ENCODE measurements around the gene PRR29.

The PRR29 gene

DNA sequence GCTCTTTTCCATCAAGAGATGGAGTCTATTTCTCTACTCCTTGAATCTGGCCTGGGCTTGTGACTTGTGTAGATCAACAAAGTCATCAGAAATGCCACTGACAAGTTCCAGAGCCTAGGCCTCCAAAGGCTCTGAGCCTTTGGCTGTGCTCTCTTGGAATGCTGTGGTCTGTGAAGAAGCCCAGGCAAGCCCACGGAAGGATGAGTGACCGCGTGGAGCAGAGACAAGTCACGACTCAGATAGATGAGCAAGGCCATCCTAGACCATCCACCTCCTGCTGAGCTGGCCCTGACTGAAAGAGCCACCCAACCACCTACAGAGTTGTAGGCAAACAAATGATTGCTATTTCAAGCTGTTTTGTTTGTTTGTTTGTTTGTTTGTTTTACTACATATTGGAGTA, 33.9 kb downstream of the PRR29 start:
- H3K4me1 ChIP-seq (ENCODE audit: insufficient read depth, low read length, severe bottlenecking): peaks cover 5% of the 10 kb centered on the region
- H3K27ac ChIP-seq (ENCODE audit: low read depth, low read length, poor library complexity, severe bottlenecking): no peak overlapping the region
- no peaks in the 10 kb centered on the region for H3K9me2 ChIP-seq (ENCODE audit: low read depth, low read length)
- TF ChIP-seq CTCF (IDR thresholded peaks at IDR 0.05; ENCODE audit: low read length): no peak
- no peak for TF ChIP-seq EZH2 (IDR thresholded peaks at IDR 0.05; ENCODE audit: borderline replicate concordance, low read length)
- no peaks in the 10 kb centered on the region for H4K20me1 ChIP-seq (ENCODE audit: insufficient read depth, low read length)
- no peaks in the 10 kb centered on the region for H3K36me3 ChIP-seq (ENCODE audit: insufficient read depth, low read length)
- no peaks in the 10 kb centered on the region for H3K79me2 ChIP-seq (ENCODE audit: insufficient read depth, low read length)
- no peaks in the 10 kb centered on the region for H3K27me3 ChIP-seq (ENCODE audit: insufficient read depth, low read length)
- no peaks in the 10 kb centered on the region for H3F3A ChIP-seq (ENCODE audit: insufficient read depth, low read length)
- no peak overlapping the region for H3K4me2 ChIP-seq (ENCODE audit: low read length)
- no peak overlapping the region for H2AFZ ChIP-seq (ENCODE audit: low read length)
- H3K9ac ChIP-seq (ENCODE audit: low read length): no peak overlapping the region
- H3K4me3 ChIP-seq (ENCODE audit: low read depth, low read length, poor library complexity, severe bottlenecking): no peak overlapping the region
- no peaks in the 10 kb centered on the region for H3K9me3 ChIP-seq (ENCODE audit: low read length)

- Histone ChIP-seq H3K36me3 (ENCODE audit: insufficient read depth, low read length) (no peaks in the 10 kb centered on the region), H4K20me1 (ENCODE audit: insufficient read depth, low read length) (no peaks in the 10 kb centered on the region), H3F3A (ENCODE audit: insufficient read depth, low read length) (no peaks in the 10 kb centered on the region), H3K27me3 (ENCODE audit: insufficient read depth, low read length) (no peaks in the 10 kb centered on the region), H3K9me3 (ENCODE audit: low read length) (no peaks in the 10 kb centered on the region), H3K9me2 (ENCODE audit: low read depth, low read length) (no peaks in the 10 kb centered on the region), H3K79me2 (ENCODE audit: insufficient read depth, low read length) (no peaks in the 10 kb centered on the region), H2AFZ (ENCODE audit: low read length) (no peak overlapping the region), H3K4me3 (ENCODE audit: low read depth, low read length, poor library complexity, severe bottlenecking) (no peak overlapping the region), H3K4me1 (ENCODE audit: insufficient read depth, low read length, severe bottlenecking) (no peaks in the 10 kb centered on the region), H3K9ac (ENCODE audit: low read length) (no peak overlapping the region), H3K4me2 (ENCODE audit: low read length) (no peak overlapping the region), H3K27ac (ENCODE audit: low read depth, low read length, poor library complexity, severe bottlenecking) (no peak overlapping the region)
- TF ChIP-seq CTCF (IDR thresholded peaks at IDR 0.05; ENCODE audit: low read length): peak; percentile 23; the same call in 1 of the 2 replicates
- no peak for TF ChIP-seq EZH2 (IDR thresholded peaks at IDR 0.05; ENCODE audit: borderline replicate concordance, low read length)
These were observed 38.2 kb downstream of the PRR29 start for GRCh38 chr17:64036198-64036922.

DNA sequence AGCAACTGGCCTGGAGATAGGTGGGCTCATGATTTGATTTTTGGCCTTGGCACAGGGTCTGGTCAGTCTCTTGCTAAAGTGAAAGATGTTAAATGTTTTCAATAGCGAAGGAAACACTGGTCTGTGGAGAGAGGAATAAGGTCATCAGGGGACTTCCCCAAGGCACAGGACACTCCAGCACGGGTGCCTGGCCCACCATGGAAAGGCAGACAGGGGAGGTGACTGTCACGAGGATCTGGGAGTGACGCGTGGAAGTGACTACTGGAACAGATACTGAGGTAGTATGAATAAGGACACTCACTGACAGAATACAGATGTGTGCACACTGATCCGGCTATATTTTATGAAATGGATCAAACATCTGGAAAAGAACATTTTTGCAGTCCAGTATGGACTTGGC, 39.0 kb downstream of the PRR29 start:
- Histone ChIP-seq H2AFZ (ENCODE audit: low read length) (no peak overlapping the region), H3K9ac (ENCODE audit: low read length) (no peak overlapping the region), H3K36me3 (ENCODE audit: insufficient read depth, low read length) (no peaks in the 10 kb centered on the region), H3K9me3 (ENCODE audit: low read length) (no peaks in the 10 kb centered on the region), H3K9me2 (ENCODE audit: low read depth, low read length) (no peaks in the 10 kb centered on the region), H3K79me2 (ENCODE audit: insufficient read depth, low read length) (no peaks in the 10 kb centered on the region), H4K20me1 (ENCODE audit: insufficient read depth, low read length) (no peaks in the 10 kb centered on the region), H3K4me1 (ENCODE audit: insufficient read depth, low read length, severe bottlenecking) (no peaks in the 10 kb centered on the region), H3K27me3 (ENCODE audit: insufficient read depth, low read length) (no peaks in the 10 kb centered on the region), H3F3A (ENCODE audit: insufficient read depth, low read length) (no peaks in the 10 kb centered on the region), H3K27ac (ENCODE audit: low read depth, low read length, poor library complexity, severe bottlenecking) (no peak overlapping the region), H3K4me2 (ENCODE audit: low read length) (no peak overlapping the region), H3K4me3 (ENCODE audit: low read depth, low read length, poor library complexity, severe bottlenecking) (no peak overlapping the region)
- TF ChIP-seq CTCF (IDR thresholded peaks at IDR 0.05; ENCODE audit: low read length) (no peak), EZH2 (IDR thresholded peaks at IDR 0.05; ENCODE audit: borderline replicate concordance, low read length) (no peak)
